Type B pancreatic cell (in vitro differentiated cells): ENCODE data around the gene FLYWCH1. TPM values are rescaled to one million over a fixed set of nuclear protein-coding genes. Genes with fewer than 3 reads are reported as not detected.
A peak's percentile ranks its signal among the peaks of the same experiment; 100 is the strongest.

Source experiments
- DNase-seq: peaks from one replicate; pipeline ENCODE4 v3.0.0; 2021; ENCODE audit warnings: mixed read lengths; ENCODE audit not compliant: unreplicated experiment; ENCODE audit errors: extremely low spot score
- H3K27ac Mint-ChIP-seq: 2 replicates; pipeline ENCODE4 v1.8.0; 2021; ENCODE audit warnings: mild to moderate bottlenecking, mixed read lengths
- H3K27me3 Mint-ChIP-seq: 2 replicates; pipeline ENCODE4 v1.8.0; 2021; ENCODE audit warnings: mixed read lengths
- H3K36me3 Mint-ChIP-seq: 2 replicates; pipeline ENCODE4 v1.8.0; 2021; ENCODE audit warnings: mixed read lengths
- H3K4me1 Mint-ChIP-seq: one replicate; pipeline ENCODE4 v1.8.0; 2021; ENCODE audit warnings: mixed read lengths; ENCODE audit not compliant: unreplicated experiment
- H3K4me3 Mint-ChIP-seq: 2 replicates; pipeline ENCODE4 v1.8.0; 2021; ENCODE audit warnings: mild to moderate bottlenecking, mixed read lengths
- H3K9me3 Mint-ChIP-seq: 2 replicates; pipeline ENCODE4 v1.8.0; 2021; ENCODE audit warnings: mixed read lengths
- total RNA-seq: library from RNA; stranded (reverse); gene quantifications from 2 replicates; pipeline ENCODE4 v1.2.1, GENCODE V29; 2021; ENCODE audit warnings: low replicate concordance
- TF ChIP-seq, protein P1 (sequence below): fragments of 200-600 bp; sonication (generic); conservative IDR thresholded peaks from 2 replicates; pipeline ENCODE4 v1.5.0; 2021; ENCODE audit warnings: antibody characterized with exemption, mild to moderate bottlenecking

FLYWCH1 gene
- total RNA-seq, 1 donor from 2014 or later: 28.6 TPM

DNA sequence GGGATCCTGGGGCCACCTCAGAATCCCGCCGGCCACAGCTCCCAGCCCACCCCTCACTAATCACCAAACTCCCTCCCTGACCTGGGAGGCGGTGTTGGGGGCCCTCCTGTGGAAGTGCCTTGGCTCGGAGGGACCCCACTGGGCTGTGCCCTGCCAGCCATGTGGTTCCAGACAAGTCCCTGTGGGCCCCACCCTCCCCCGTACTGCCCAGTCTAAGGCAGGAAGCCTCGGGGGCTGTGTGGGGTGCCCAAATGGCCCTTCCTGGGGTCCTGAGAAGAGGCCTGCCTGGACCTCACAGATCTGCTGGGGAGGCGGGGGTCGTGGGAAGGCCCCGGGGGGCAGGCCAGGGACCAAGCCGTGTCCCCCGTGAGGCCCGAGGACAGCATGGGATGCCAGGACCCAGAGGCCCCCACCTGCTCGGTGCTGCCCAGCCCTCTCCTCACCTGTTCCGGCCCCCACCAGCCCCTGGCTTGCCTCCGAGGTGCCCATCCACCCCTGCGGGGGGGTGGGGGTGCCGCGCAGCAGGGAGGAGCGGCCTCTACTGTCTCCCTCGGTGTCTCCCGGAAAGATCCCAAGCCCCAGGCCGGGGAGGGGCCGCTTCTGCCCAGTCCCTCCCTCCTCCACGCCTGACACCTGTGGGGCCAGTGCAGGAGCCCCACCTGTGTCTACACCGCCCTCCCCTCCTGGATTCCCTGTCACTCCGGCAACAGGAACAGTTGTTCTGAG lies 43.1 kb downstream of the FLYWCH1 start:
- peaks cover 5% of the 10 kb centered on the region for H3K27me3 Mint-ChIP-seq
- peak; percentile 69 for DNase-seq
- no peaks in the 10 kb centered on the region for H3K4me1 Mint-ChIP-seq
- H3K9me3 Mint-ChIP-seq: no peaks in the 10 kb centered on the region
- no peak overlapping the region for H3K4me3 Mint-ChIP-seq
- TF ChIP-seq, protein P1, sequence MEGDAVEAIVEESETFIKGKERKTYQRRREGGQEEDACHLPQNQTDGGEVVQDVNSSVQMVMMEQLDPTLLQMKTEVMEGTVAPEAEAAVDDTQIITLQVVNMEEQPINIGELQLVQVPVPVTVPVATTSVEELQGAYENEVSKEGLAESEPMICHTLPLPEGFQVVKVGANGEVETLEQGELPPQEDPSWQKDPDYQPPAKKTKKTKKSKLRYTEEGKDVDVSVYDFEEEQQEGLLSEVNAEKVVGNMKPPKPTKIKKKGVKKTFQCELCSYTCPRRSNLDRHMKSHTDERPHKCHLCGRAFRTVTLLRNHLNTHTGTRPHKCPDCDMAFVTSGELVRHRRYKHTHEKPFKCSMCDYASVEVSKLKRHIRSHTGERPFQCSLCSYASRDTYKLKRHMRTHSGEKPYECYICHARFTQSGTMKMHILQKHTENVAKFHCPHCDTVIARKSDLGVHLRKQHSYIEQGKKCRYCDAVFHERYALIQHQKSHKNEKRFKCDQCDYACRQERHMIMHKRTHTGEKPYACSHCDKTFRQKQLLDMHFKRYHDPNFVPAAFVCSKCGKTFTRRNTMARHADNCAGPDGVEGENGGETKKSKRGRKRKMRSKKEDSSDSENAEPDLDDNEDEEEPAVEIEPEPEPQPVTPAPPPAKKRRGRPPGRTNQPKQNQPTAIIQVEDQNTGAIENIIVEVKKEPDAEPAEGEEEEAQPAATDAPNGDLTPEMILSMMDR: no peak
- no peaks in the 10 kb centered on the region for H3K36me3 Mint-ChIP-seq
- no peak overlapping the region for H3K27ac Mint-ChIP-seq

GRCh38 chr16:2955438-2955778 lies 43.7 kb downstream of the FLYWCH1 start:
- Mint-ChIP-seq H3K27ac (no peak overlapping the region), H3K9me3 (no peaks in the 10 kb centered on the region), H3K36me3 (no peaks in the 10 kb centered on the region), H3K27me3 (peaks cover 10% of the 10 kb centered on the region), H3K4me1 (no peaks in the 10 kb centered on the region), H3K4me3 (no peak overlapping the region)
- peak; percentile 68 for DNase-seq
- TF ChIP-seq, protein P1: no peak

GRCh38 chr16:2955779-2956578 lies 44.2 kb downstream of the FLYWCH1 start:
- H3K27me3 Mint-ChIP-seq: peaks cover 10% of the 10 kb centered on the region
- no peak for DNase-seq
- no peaks in the 10 kb centered on the region for H3K36me3 Mint-ChIP-seq
- no peak overlapping the region for H3K4me3 Mint-ChIP-seq
- TF ChIP-seq, protein P1: no peak
- no peaks in the 10 kb centered on the region for H3K4me1 Mint-ChIP-seq
- H3K9me3 Mint-ChIP-seq: no peaks in the 10 kb centered on the region
- H3K27ac Mint-ChIP-seq: no peak overlapping the region

- Mint-ChIP-seq H3K4me3 (no peak overlapping the region), H3K27me3 (peaks cover 11% of the 10 kb centered on the region), H3K36me3 (no peaks in the 10 kb centered on the region), H3K4me1 (no peaks in the 10 kb centered on the region), H3K9me3 (no peaks in the 10 kb centered on the region), H3K27ac (no peak overlapping the region)
- no peak for DNase-seq
- TF ChIP-seq, protein P1: no peak
Measured at GRCh38 chr16:2956579-2956956, 44.8 kb downstream of the FLYWCH1 start.

DNA sequence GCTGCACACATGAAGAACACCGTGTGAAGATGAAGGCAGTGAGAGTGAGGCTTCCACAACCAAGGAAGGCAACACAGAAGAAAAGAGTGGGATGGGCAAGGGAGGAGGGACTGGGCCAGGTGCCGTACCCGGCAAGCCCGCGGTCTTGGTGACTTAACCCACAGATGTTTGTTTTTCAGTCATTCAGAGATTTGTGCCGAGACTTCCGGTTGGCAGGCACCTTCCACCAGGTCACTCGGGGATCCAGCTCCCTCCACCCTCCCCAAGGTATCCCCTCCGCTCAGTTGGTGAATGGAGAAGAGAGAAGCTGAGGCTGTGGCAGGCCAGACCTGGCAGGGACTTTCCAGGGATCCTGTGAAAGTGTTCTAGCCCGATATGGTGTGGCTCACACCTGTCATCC lies 47.5 kb downstream of the FLYWCH1 start:
- TF ChIP-seq, protein P1: no peak
- peaks cover 4% of the 10 kb centered on the region for H3K4me1 Mint-ChIP-seq
- H3K27ac Mint-ChIP-seq: no peak overlapping the region
- H3K27me3 Mint-ChIP-seq: peaks cover 21% of the 10 kb centered on the region
- H3K36me3 Mint-ChIP-seq: no peaks in the 10 kb centered on the region
- no peak overlapping the region for H3K4me3 Mint-ChIP-seq
- DNase-seq: no peak
- no peaks in the 10 kb centered on the region for H3K9me3 Mint-ChIP-seq
